RWPE2 (cell line): ENCODE results near the gene SIX2.

Experiments used
- ATAC-seq: fragments of 200-7000 bp; cut with Tn5 transposase; 3 replicates; pipeline ENCODE4 v1.9.1; 2021; ENCODE audit warnings: low read depth
- DNase-seq: peaks from one replicate; pipeline ENCODE4 v3.0.0-alpha.2; 2020; ENCODE audit warnings: low spot score
- H3K27ac ChIP-seq: fragments of 450-650 bp; 2 replicates; pipeline ENCODE4 v1.5.1; 2017; ENCODE audit warnings: mild to moderate bottlenecking; ENCODE audit not compliant: poor library complexity, severe bottlenecking
- H3K27me3 ChIP-seq: fragments of 250-450 bp; sonication (Bioruptor Pico); 2 replicates; pipeline ENCODE4 v1.5.1; 2021; ENCODE audit warnings: mild to moderate bottlenecking, moderate library complexity; ENCODE audit not compliant: insufficient read depth, poor library complexity, severe bottlenecking
- H3K36me3 ChIP-seq: fragments of 250-450 bp; sonication (Bioruptor Pico); 2 replicates; pipeline ENCODE4 v1.5.1; 2020; ENCODE audit warnings: low read depth, mild to moderate bottlenecking, moderate library complexity
- H3K4me1 ChIP-seq: fragments of 250-450 bp; sonication (Bioruptor Pico); 2 replicates; pipeline ENCODE4 v1.5.1; 2021; ENCODE audit warnings: mild to moderate bottlenecking, moderate library complexity; ENCODE audit not compliant: insufficient read depth, poor library complexity, severe bottlenecking
- H3K4me3 ChIP-seq: fragments of 250-450 bp; sonication (Bioruptor Pico); 2 replicates; pipeline ENCODE4 v1.5.1; 2021; ENCODE audit warnings: mild to moderate bottlenecking, moderate library complexity; ENCODE audit not compliant: severe bottlenecking
- H3K9me3 ChIP-seq: fragments of 250-450 bp; sonication (Bioruptor Pico); 2 replicates; pipeline ENCODE4 v1.5.1; 2021; ENCODE audit warnings: mild to moderate bottlenecking, moderate library complexity; ENCODE audit not compliant: severe bottlenecking
- TF ChIP-seq, protein P1 (sequence below): fragments of 450-650 bp; IDR thresholded peaks from one replicate; pipeline ENCODE4 v1.5.1; 2017; ENCODE audit warnings: mild to moderate bottlenecking, moderate library complexity; ENCODE audit not compliant: poor library complexity, severe bottlenecking

The SIX2 gene

DNA sequence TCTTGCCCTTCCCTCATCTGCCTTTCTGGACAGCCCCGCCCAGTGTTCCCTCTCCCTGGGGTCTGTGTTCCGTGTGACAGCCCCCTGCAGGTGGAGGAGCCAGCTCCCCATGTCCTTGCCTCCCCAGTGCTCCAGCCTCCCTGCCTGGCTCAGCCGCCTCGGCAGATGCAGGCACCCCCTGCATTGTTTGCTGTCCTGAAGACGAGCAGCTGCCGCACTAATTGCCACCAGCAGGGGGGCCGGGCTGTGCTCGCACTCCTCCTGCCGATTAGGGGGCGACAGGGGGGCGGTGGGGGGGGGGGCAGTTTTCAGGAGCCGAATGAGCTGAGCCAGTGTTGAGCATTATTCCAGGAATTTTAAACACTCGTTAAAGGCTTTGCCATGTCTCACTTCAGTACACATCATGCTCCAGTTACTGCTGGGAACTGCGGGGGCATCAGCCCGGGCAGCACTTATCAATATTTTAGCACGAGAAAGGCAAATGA, 44.5 kb downstream of the SIX2 start:
- Histone ChIP-seq H3K4me3 (no peak overlapping the region), H3K27ac (no peak overlapping the region), H3K27me3 (no peaks in the 10 kb centered on the region), H3K4me1 (no peaks in the 10 kb centered on the region), H3K9me3 (no peaks in the 10 kb centered on the region), H3K36me3 (no peaks in the 10 kb centered on the region)
- DNase-seq (no peak), ATAC-seq (no peak)
- TF ChIP-seq, protein P1, sequence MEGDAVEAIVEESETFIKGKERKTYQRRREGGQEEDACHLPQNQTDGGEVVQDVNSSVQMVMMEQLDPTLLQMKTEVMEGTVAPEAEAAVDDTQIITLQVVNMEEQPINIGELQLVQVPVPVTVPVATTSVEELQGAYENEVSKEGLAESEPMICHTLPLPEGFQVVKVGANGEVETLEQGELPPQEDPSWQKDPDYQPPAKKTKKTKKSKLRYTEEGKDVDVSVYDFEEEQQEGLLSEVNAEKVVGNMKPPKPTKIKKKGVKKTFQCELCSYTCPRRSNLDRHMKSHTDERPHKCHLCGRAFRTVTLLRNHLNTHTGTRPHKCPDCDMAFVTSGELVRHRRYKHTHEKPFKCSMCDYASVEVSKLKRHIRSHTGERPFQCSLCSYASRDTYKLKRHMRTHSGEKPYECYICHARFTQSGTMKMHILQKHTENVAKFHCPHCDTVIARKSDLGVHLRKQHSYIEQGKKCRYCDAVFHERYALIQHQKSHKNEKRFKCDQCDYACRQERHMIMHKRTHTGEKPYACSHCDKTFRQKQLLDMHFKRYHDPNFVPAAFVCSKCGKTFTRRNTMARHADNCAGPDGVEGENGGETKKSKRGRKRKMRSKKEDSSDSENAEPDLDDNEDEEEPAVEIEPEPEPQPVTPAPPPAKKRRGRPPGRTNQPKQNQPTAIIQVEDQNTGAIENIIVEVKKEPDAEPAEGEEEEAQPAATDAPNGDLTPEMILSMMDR = no peak

DNA sequence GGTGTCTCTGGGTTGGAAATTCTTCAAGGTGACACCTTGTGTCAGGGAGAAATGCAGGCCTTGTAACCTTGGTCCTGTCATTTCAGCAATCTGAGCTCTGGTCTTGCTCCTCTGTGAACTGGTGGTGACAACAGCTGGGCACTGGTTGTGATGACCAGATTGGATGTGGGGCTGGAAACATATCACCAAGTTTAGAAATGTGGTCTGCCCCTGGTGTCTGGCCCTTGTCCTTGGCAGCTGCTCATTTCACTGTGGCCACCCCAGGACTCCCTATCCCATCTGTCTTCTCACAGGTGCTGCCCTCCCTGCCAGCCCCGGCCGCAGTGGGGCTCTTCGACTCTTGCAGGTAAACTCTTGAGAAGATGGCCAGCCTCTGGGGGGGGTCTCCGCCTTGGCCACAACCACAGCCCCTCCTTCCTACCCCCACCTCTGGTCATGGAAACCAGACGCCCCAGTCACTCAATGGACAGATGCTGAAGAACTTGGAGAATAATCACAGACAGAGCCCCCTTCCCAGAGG, 47.0 kb downstream of the SIX2 start:
- DNase-seq = no peak
- Histone ChIP-seq H3K4me3 (no peak overlapping the region), H3K4me1 (peaks cover 9% of the 10 kb centered on the region), H3K27ac (no peak overlapping the region), H3K27me3 (no peaks in the 10 kb centered on the region), H3K36me3 (no peaks in the 10 kb centered on the region), H3K9me3 (no peaks in the 10 kb centered on the region)
- TF ChIP-seq, protein P1 = no peak
- no peak for ATAC-seq

DNA sequence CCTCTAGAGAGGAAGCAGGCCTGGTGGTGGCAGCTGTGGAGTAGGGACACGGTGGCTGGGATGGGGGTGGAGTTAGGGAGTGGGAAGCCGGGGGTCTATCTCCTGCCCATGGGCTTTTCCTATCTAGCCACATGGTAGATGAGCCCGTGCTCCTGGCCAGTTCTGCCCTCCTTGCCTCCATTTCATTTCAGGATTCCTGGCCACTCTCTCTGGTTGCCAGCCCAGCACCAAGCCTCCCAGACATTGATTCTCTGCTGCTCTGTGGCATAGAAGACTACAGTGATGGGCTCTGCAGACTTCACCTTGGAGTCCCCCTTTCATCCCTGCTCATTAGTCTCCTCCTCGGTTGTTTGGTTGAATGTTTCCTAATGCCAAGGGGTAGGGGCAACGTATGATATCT, 48.4 kb downstream of the SIX2 start:
- TF ChIP-seq, protein P1 = no peak
- H3K27ac ChIP-seq = no peak overlapping the region
- H3K36me3 ChIP-seq = no peaks in the 10 kb centered on the region
- peaks cover 9% of the 10 kb centered on the region for H3K4me1 ChIP-seq
- H3K4me3 ChIP-seq = no peak overlapping the region
- no peaks in the 10 kb centered on the region for H3K27me3 ChIP-seq
- no peaks in the 10 kb centered on the region for H3K9me3 ChIP-seq
- DNase-seq (no peak), ATAC-seq (no peak)

DNA sequence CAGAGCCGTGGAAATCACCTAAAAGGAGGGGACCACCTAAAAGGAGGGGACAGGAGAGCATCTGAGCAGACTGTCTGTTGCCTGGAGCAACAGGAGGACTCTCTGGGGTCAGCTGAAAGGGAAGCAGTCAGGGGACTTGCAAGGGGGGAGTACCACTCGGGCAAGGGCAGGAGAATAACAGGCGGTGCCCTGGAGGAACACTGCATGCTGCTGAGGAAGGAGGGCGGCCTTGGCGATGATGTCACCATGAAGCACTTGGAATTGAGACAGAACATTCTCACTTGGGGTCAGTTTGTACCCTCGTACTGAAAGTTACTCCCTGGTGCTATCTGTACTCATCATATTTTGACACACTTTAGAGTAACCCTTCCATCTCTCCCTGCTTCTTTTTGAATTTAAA, 49.4 kb downstream of the SIX2 start:
- Histone ChIP-seq H3K9me3 (no peaks in the 10 kb centered on the region), H3K36me3 (no peaks in the 10 kb centered on the region), H3K27ac (peak overlapping the region; percentile 48), H3K4me3 (no peak overlapping the region), H3K27me3 (peaks cover 7% of the 10 kb centered on the region), H3K4me1 (peaks cover 9% of the 10 kb centered on the region)
- DNase-seq = no peak
- no peak for ATAC-seq
- TF ChIP-seq, protein P1 = no peak

DNA sequence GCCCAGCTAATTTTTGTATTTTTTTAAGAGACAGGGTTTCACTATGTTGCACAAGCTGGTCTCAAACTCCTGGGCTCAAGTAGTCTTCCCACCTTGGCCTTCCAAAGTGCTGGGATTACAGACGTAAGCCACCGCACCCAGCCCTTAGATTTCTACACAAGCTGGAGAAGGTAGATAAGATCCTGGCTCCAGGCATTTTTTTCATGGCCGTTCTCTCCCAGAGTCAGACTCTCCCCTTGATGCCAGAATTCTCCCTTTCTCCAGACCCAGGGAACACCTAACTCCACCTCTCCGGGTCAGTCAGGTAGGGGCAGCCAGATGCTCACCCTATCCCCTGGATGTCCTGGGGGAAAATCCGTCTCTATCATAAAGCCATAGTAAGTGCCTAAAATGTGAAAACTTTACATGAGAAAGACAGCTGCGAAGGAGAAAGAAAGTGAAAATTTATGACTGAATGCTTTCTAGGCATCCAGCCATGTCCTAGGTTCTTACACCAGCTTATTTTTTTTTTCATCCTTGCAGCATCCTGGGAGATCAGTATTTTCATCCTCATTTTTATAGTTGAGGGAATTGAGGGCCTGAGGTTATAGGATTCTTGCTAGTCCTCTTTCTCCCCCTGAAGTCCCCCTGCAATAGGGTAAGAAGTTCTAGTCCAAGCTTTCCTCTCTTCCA, 51.5 kb downstream of the SIX2 start:
- no peaks in the 10 kb centered on the region for H3K36me3 ChIP-seq
- H3K27ac ChIP-seq = no peak overlapping the region
- H3K27me3 ChIP-seq = peaks cover 28% of the 10 kb centered on the region
- H3K4me3 ChIP-seq = no peak overlapping the region
- H3K9me3 ChIP-seq = no peaks in the 10 kb centered on the region
- ATAC-seq (no peak), DNase-seq (no peak)
- H3K4me1 ChIP-seq = peaks cover 9% of the 10 kb centered on the region
- TF ChIP-seq, protein P1 = no peak
